ENCODE results near the gene PRSS2.

The PRSS2 gene

GRCh38 chr7:142815134-142815533 is 44.4 kb downstream of the PRSS2 start:
- H3K27ac ChIP-seq: peak overlapping the region; percentile 9; the same call in 1 of the 2 replicates
- TF ChIP-seq ZFX (IDR thresholded peaks at IDR 0.05) (no peak), CTCF (conservative IDR thresholded peaks at IDR 0.05) (no peak)

- TF ChIP-seq ZFX (IDR thresholded peaks at IDR 0.05) (no peak), CTCF (conservative IDR thresholded peaks at IDR 0.05) (no peak)
- H3K27ac ChIP-seq: no peak overlapping the region
Measured at GRCh38 chr7:142817506-142817905, 46.7 kb downstream of the PRSS2 start.

- H3K27ac ChIP-seq: no peak overlapping the region
- TF ChIP-seq CTCF (conservative IDR thresholded peaks at IDR 0.05) (no peak), ZFX (IDR thresholded peaks at IDR 0.05) (no peak)
Measured at GRCh38 chr7:142819530-142819929, 48.8 kb downstream of the PRSS2 start.

GRCh38 chr7:142822714-142823113 is 51.9 kb downstream of the PRSS2 start:
- TF ChIP-seq CTCF (conservative IDR thresholded peaks at IDR 0.05): no peak
- no peak for TF ChIP-seq ZFX (IDR thresholded peaks at IDR 0.05)
- no peak overlapping the region for H3K27ac ChIP-seq

Measured in C4-2B (cell line).